Activated CD4-positive, CD25-positive, alpha-beta regulatory T cell treated with anti-CD3 and anti-CD28 coated beads, Interleukin-2, amount 50 U/mL, for 72 hours (primary cell): ENCODE measurements around the gene ZNF883.
"Not testable (repeated sequence)": the region's sequence is repeated elsewhere in the genome, so short reads cannot be mapped to it uniquely, and the experiment has no call there.

Source experiments
- DNase-seq: peaks from one replicate; pipeline ENCODE4 v3.0.0; 2021

Gene ZNF883

DNA sequence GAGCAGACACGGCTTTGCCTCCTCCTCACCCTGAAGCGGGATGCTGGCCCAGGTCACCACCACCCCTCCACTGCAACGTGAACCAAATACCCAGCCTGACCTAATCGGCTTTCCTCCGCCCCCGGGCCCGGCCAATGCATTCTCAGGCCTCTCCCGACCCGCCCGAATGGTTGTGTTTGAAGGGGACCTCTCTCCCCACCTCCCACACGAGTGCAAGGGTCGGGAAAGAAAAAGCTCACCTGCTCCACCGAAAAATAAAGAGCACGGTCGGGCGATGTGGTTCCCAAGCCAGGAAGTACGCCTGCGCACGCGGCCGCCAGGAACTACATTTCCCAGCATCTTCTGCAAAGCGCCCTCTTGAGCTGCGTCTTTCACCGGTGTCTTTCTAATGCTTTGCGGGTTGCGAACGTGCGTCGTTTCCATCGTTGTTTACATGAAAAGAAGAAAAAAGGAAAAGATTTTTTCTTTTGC, at the start of gene ZNF883:
Gene ZNF883, minus strand, starts transcription at position 282 of the 471 bp plus-strand sequence.
- no peak for DNase-seq

GRCh38 chr9:113061072-113061850, 49.3 kb upstream of the ZNF883 start:
- not testable (repeated sequence) for DNase-seq

DNA sequence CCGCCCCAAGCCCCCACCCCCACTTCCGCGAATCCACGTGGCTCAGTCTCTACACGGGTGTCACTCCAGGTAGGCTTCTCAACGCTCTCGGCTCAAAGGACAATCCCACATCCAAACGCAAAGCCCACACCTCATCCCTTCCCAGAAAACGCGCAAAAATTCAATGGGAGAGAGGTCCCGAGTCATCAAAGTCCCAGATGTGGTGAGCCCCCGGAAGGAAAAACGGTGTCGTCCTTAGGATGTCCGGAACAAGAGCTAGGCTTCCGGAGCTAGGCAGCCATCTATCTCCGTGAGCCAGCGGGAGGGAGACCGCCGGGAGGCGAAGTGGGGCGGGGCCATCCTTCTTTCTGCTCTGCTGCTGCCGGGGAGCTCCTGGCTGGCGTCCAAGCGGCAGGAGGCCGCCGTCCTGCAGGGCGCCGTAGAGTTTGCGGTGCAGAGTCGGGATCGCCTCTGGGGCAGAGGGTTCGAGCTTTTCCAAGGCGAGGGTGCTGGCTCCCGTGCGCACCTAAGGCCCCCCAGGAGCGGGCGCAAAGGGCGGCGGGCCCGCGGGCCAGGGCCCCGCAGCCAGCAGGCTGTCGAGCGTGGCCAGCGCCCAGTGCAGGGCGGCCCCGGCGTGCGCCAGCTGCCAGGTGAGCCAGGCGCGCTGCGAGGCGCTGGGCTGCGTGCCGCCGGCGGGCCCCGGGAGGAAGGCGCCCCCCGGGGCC, 47.7 kb upstream of the ZNF883 start:
- DNase-seq, result not testable (repeated sequence)

DNA sequence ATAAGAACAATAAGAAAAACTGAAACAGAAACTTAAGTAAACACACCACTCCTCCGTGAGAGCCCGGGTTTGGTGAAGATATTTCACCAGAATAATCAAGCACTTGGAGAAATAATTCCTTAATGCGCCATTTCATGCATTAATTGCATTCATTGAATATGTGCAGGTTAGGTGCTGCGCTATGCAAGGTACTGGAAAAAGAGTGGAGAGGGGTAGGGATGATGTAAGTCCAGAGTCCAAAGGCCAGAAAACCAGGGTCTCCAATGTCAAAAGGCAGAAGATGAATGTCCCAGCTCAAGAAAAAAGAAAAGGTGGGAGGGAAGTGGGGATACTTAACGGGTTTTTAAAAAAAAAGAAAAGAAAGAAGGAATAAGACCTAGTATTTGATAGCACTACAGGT, 45.2 kb upstream of the ZNF883 start:
- DNase-seq, result no peak

GRCh38 chr9:113056191-113057106, 44.5 kb upstream of the ZNF883 start, which contains the start of gene ZFP37:
Gene ZFP37, minus strand, starts transcription at chr9:113056724. Its CDS starts 36 bp downstream, at chr9:113056688.
- DNase-seq, result peak; percentile 64

DNA sequence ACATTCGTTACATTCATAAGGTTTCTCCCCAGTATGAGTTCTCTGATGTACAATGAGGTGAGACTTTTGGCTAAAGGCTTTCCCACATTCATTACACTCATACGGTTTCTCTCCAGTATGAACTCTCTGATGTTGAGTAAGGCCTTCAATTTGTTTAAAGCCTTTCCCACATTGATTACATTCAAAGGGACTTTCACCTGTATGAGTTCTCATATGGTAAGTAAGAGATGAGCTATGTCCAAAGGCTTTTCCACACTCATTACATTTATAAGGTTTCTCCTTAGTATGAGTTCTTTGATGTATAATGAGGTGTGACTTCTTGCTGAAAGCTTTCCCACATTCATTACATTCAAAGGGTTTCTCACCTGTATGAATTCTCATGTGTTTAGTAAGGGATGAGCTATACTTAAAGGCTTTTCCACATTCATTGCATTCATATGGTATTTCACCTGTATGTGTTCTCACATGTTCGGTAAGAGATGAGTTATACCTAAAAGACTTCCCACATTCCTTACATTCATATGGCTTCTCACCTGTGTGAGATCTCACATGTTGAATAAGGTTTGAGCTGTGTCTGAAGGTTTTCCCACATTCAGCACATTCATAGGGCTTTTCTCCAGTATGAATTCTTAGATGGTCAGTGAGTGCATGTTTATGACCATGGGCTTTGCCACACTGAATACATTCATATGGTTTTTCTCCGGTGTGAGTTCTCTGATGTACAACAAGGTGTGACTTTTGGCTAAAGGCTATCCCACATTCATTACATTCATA, 31.1 kb upstream of the ZNF883 start:
- DNase-seq, result no peak

GRCh38 chr9:113026200-113026599, 14.2 kb upstream of the ZNF883 start:
- DNase-seq, result no peak

DNA sequence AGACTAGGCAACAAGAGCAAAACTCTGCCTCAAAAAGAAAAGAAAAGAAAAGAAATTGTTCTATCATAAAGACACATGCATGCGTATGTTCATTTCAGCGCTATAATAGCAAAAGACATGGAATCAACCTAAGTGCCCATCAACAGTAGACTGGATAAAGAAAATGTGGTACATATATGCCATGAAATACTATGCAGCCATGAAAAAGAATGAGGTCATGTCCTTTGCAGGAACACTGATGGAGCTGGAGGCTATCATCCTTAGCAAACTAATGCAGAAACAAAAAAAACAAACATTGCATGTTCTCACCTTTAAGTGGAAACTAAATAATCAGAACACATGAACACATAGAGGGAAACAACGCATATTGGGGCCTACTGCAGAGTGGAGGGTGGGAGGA, 6.3 kb upstream of the ZNF883 start:
- no peak for DNase-seq

- DNase-seq, result no peak
These were observed 500 bp upstream of the ZNF883 start for GRCh38 chr9:113012492-113012891.

DNA sequence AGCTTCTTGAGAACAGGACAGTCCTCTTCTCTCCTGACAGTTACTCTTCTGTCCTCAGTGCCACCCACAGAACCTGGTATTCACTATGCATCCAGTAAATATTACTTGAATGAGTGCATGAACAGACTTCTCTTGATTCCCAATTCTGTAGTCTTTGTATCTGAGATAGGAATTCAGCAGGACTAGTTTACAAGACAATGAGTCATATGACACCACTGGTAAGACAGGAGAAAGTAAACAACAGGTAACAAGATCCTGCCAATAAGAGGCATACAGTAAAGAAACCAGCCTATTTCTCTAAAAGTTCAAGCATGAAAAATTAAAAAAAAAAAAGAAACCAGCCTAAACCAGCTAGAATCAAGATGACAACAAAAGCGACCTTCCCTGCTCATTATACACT, 6.2 kb downstream of the ZNF883 start:
- DNase-seq, result no peak

GRCh38 chr9:112997236-112997941, 14.6 kb downstream of the ZNF883 start:
- DNase-seq, result no peak

DNA sequence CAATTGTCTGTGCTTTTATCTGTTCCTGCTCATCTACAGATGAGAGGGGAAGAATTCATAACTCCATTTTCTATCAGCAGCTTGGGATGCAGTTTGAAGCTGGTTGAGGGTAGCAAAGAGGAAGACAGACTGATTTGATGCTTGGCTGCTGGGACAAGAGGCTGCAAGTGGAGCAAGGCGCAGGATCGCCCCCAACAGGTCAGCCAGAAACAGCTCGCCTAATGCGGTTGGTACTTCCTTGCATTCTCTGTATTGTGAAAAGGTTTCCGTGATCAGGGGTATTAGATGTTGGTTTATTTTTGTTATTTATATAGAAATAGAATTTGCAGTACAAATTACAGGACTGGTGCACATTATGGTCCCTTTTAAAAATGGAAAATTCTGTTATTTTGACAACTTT, 40.6 kb downstream of the ZNF883 start:
- DNase-seq, result no peak

- DNase-seq, result no peak
These were observed 41.1 kb downstream of the ZNF883 start for GRCh38 chr9:112970939-112971338.

DNA sequence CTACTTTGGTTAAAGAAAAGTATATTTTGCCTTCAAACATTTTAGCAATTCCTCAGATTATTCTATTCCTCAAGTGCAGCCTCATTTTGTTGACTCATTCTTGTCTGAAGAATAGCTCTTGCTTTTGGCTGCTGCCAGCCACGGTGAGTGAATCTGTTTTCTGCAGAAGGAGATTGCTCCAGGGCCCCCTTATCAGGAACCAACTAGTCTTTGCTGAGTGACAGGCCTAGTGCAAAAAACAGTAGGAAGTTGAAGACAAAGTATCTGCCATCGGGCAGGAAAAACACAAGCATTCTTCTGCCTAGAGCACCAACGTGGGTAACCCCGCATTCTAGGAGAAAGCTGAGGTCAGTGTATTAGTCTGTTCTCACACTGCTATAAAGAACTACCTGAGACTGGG, 42.3 kb downstream of the ZNF883 start:
- no peak for DNase-seq

- DNase-seq, result no peak
These were observed 56.4 kb downstream of the ZNF883 start for GRCh38 chr9:112955550-112955949.

- DNase-seq, result no peak
These were observed 66.3 kb downstream of the ZNF883 start for GRCh38 chr9:112945620-112946208.

DNA sequence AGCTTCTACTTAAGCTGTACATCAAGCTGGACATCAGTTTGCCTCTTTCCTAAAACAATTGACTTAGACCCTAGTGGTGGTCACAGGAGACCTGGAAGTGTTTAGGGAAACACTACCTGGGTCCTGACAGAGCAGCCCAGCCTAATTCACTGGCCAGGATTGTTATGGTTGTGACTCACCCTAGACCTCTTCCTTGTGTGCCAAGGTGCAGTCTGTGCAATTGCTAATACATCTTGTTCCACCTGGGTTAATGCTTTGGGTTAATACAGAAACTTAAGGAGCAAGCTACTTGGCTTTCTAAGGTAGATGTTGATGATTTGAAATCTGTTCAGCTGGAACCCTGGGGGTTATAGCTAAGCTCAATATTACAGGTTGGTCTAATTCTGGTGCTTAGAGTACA, 72.6 kb downstream of the ZNF883 start:
- no peak for DNase-seq

DNA sequence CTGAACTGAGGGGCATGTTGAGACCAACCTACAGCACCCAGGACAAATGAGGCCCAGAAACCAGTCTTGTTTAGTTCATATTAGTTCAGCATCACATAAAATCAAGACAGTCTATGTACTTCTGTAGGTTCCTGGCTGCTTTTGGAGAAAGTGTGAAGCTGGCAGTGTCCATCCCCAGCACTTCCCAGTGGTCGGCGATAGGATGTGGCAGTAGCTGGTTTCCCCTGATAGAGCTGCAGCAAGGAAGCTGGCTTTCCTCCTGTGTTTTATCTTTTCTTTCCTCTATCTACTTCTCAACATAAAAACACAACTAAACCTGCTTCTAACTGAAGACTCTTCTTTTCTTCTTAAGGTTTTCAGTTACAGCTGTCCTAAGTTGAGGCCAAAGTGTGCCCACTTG, 78.3 kb downstream of the ZNF883 start:
- no peak for DNase-seq

DNA sequence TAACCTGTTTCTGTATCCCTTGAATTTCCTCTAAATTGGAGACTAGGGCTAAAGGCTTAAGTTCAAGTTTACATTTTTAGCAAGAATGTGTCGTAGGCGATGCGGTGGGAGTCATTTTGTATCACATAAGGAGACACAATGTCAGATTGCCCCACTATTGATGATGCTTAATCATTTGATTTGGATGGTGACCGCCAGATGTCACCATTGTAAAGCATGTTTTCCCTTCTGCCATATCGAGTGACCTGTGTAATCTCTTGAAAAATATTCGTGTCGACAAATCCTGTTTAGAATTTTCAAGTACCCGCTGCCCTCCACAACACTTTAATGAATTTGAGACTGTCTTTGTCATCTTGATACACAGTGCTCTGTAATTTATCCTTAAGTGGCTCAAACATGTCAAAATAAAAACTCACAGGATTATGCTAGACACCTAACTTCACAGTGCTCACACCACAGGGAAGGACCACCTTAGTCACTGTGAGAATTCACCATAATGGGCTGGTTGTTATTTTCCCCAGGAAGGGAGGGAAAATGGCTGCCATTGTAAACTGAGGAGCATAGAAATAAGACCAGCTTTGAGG, 86.8 kb downstream of the ZNF883 start:
- DNase-seq, result no peak

DNA sequence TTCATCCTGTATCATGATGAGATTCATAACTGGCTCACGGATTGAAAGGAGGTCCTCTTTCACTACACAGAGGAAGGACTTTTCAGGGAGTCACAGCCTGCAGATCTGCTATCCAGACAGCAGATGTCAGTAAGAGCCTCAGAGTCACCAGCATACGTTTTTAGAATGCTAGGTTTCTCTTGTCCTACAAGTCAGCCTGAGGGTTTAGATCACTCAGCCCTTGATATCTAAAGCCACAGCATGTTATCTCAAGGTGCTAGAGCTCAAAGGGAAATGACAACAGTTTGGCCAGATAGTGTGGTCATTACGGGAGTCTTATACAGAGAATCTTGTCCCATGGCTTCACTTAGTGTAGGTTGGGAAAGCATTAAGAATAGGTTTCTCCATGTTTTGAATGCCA, 90.4 kb downstream of the ZNF883 start:
- no peak for DNase-seq

DNA sequence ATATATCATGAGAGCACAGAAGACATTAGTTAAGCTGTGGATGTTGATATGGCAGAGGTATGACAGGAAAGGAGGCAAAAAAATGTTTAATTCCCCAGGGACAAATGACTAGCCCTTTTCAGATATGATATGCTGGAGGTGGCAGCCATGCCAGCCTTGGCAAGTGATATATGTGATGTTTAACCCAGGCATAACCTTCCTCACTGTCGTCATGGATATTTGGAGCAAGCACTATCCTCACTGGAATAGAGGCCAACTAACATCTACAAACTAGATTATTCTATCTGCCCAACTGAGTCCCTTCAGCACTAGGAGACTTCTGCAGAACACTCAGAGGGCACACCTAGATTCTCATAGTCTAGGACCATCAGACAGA, 94.0 kb downstream of the ZNF883 start:
- no peak for DNase-seq
